GM19193 (cell line): Measurements from ENCODE around the gene OR5B3.

Experiments
- POLR2A ChIP-seq: IDR thresholded peaks from 4 replicates; pipeline ENCODE4 v1.6.1; 2011; ENCODE audit not compliant: insufficient read depth, insufficient read length; ENCODE audit errors: extremely low read depth

The OR5B3 gene

DNA sequence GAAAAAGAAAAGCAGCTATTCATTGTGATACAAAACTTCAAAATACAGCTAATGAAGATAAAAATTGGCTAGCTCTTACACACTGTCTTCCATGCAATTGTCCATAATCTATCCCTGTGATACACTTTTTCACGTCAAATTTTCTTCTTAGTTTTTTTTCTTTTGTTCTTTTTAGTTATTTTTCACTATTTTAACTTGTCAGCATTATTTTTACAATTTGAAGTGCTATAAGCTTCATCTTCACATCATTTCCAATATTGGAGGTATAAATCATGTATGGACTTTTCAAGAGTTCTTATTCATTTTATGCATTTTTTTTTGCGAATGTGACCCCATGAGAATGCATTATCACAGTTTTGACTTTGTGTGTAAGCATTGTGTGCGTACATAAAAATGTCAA lies 51.9 kb downstream of the OR5B3 start:
- no peak for TF ChIP-seq POLR2A
